Fibroblast of skin of left quadriceps (primary cell): ENCODE results near the gene NUDT16.
A peak's percentile ranks its signal among the peaks of the same experiment; 100 is the strongest.

Experiments used
- DNase-seq, 2 experiments: peaks; one replicate each; pipeline ENCODE4 v3.0.0-alpha.2; 2013; ENCODE audit warnings: low read depth in 2 of 2

Gene NUDT16

DNA sequence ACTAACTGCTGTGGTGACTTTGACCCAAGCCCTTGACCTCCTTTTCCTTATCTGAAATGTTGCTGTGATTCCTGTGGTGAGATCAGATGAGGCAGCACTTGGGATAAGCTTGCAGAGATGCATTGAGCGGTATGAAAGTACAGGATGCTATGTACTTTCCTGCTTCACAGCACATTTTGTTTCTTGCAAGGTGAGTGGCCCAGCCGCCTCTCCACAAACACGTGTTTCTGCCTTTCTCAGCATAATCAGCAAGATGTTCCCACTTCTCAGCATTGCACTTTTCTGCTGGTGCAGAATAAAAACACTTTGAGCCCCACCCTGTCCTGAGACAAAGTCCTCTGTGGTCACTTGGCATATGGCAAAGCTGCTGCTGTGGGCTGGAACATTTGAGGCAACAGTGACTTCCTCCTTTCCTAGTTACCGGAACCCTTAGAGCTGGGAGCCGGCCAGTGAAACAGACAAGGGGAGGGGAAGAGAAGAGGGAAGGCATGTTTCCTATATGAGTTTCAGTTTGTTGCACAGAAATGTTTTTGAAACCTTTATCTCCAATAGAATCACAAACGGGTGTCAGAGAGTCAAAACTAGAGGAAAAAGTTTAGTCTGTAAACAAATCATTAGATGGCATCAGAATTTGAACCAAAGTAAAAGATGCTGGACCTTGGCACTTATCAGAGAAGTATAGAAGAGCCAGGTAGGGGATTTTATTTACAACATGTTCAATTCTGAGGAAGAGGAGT is 5.0 kb downstream of the NUDT16 start:
- no peak for DNase-seq

DNA sequence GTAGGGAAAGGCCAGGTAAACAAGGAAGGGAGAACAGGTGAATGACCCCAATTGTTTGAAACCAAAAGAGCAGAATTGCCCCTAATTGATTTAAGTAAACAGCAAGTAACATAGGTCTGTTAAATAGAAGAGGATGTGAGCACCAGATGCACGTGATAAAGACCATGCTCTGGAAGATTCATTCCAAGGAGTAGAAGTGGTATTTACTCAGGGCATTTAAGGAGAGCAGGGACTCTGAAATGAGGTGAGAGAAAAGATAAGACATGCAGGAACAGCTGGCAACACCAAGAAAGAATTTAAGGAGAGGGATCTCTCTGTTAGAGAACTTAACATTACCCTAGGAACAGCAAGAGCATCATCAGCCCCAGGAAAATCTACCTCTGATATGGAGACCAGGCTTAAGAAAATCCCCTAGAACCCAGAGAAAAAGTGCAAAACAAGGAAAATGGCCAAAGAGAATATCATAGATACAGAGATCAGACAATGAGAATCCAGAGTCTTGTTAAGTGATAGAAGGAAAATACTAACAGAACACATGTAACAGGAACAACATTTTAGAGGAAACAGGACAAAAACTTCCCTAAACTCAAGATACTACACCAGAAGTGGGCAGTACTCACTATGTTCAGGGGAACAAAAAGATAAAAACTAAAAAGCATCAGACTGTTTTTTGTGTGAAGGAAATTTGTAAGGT is 6.4 kb downstream of the NUDT16 start:
- DNase-seq, result no peak

DNA sequence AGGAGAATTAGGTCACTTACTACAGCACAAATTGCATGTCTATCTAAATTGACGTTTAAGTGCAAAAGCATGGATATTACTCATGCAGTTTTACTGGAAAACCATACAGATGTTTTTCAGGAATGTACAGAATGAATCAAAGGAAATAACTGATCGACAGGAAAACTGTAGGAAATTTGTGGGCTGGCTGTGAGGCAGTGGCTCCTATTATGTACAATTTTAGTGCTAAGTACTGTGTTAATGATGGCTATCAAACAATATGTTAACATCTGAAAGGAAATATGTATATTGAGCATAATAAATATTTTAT is 6.9 kb downstream of the NUDT16 start:
- peak; percentile 18 to 22 for DNase-seq

DNA sequence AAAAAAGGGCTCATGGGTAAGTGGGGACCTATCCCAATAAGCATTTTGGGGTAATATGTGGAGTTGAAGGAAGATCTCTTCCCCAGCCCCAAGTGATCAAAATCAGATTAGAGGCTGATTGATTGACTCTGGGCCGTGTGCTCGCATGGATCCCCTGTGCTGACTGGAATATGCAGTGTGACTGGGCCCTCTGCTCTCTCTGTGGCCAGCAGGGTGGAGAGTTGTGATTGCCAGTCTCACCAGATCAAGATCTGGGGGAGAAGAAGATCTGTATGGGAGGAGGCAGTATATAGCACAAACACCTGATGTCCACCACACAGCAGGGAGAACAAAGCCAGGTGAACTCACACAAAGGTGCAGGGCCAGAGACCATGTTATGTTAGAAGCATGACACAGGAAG is 8.8 kb downstream of the NUDT16 start:
- no peak for DNase-seq

DNA sequence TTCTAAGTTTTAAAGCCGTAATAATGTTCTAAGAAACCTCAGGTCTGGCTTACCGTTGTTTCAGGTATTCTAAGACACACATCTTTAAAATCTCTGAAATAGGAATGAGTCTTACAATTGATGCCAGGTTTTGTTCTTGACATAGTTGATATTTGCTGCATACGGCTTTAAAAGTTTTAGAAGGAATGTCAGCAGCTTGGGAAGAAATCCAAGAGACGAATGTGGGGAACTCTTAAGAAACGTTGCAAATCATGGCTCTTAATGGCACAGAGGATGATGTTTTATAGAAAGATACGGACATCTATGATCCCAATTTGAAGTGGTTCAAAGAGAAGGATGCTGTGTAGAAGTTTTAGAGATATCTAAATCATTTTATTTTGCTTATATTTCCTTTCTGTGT is 11.5 kb downstream of the NUDT16 start:
- DNase-seq, result no peak

DNA sequence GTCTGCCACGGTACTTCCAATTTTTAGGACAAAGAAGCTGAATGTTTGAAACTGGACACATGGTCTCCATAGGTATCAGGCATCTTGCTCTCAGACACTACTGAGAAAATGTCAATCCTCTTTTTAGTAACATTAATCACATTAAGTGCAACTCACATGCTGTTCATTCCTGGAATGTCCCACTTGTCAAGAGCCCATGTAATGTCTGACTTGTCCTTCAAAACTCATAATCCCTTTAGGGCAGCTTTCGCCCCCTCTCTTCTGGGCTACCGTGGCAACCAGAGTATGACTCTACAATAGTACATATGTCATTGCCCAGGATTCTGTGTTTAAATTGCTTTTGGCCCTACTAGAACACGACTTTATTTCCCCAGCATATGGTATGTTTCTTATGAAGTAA is 12.3 kb downstream of the NUDT16 start:
- no peak for DNase-seq

DNA sequence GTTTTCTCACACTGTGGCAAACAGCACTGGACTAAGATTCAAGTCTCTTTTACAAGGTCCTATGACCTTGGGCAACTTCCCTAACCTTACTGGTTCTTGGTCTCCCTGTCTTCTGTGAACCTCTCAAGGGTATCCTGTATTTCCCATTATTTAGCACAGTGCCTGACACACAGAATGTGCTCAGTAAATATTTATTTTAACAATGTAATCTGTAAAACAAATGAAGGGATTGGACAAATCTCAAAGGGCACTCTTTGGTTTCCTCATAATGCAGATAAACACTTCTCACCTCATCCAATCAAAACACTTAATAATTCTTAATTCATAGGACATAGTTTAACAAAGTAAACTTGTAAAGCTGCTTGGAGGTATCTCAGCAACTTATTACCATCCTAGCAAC is 12.8 kb downstream of the NUDT16 start:
- no peak for DNase-seq

DNA sequence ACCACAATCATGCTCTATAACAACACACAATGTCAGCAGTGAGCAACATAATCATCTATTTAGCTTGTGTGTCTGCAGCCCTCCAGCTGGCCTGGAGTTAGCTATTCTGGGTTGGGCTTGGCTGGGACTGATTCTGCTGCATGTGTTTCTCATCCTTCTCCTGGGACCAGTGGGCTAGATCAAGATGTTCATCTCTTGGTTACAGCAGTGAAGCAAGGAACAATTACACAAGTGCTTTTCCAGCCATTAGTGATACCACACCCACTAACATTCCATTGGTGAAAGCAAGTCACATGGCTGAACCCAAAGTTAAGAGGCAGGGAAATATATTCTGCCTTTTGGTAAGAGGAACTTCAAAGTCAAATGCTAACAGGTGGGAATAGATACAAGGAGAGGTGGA is 14.6 kb downstream of the NUDT16 start:
- DNase-seq, result peak; percentile 33 to 34

DNA sequence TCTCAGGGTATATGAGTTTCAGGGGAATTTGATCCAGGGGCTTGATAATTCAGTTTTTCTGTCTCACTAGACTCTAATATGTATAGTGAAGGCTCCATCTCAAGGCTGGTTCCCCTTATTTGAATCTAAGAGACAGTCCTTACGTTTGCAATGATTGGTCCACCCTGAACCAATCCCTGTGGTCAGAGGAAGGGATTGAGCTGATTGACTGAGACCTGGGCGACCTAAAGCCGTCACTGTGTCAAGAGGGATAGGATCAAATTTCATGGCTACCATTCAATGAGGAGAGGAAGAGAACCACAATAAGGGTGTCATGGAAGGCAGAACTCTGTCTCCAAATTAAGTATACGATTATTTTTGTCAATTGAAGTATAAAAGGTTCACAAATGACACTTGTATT is 16.3 kb downstream of the NUDT16 start:
- no peak for DNase-seq

DNA sequence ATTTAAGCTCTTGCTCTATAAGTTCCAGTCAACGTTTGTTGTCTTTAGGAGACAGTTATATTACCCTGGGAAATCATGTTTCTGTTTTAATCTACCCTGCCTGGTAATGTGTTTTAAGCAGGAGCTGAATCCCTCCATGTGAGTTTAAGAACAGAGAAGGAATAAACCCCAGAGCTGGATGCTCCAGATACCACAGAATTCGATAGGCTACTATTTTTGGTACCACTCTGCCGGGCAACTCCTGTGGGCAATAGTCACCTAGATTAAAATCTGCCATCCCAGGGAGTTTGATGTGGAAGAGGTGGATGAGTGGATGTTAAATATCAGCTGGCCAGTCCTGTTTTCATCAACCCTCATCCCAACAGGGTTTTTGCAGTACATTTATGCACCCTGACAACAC is 20.4 kb downstream of the NUDT16 start:
- no peak for DNase-seq

DNA sequence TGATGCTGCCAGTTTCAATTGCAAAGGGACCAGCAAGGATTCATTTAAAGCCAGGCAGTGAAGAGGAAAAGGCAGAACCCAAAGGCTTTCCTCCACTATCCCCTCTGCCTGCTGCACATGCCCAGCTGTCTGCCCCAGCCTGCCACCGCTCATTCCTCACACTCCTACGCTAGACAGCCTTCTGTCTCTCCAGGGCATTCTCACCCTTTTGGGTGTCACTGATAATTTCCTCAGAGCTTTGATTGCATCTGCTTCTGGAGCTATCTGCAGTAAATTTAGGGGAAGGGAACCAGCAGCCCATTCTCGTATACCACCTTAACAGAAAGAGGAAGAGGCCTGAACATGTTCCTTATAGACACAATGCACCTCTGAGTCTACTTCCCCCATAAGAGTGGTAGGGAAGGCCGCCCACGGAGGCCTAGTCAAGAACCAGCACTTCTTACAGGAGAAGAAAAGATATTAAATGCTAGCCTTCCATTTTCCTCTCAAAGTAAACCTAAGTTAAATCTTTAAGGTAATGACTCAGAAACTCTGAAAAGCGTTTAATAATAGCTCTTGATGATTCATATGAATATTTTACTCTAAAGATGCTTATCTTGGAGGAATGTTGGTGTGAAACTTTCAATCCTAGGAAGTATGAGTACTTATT is 20.9 kb downstream of the NUDT16 start:
- DNase-seq, result peak; percentile 20 to 24

DNA sequence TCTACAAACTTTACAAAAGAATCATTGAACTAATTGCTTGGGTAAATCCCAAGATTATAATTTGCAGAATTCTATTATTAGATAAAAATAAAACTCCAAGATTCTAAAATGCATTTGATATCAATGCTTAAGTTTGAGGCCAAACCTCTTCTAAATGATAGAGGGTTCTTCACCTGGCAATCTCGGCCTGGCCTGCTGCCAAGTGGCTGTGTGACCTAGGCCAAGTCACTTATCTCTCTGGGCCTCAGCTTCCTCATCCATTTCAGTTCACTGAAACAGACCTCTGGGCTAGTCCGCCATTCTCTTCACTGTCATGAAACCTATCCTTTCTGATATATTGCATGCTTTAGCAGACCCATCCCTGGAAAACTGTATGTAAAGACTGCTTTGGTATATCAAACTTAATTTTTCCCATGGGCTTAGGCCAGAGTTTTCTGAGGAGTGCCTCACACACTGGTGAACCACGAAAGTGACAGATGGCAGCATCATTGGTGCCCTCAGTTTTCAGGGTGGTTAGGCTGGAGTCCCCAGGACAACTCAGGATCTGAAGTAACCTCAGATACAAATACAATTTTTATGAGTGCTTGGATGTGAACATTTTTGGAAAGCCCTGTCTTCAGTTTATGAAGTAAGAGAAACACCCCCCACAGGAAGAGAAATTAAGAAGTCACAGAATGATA is 21.8 kb downstream of the NUDT16 start:
- DNase-seq, result no peak

DNA sequence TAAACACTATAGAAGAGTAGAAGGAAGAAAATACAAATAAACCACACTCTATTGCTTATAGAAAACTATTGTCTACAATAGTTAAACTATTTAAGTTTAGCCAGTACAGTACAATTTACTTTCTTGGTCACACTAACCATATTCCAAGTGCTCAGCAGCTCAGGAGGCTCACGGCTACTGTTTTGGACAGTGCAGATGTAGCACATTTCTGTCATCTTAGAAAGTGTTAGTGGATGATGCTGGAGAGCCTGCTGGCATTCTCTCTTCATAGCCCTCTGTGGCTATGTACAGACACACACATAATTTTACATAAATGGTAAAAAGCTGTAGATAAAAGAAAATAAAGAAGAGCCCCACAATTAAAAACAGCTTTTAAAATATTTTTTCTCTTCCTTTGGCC is 23.8 kb downstream of the NUDT16 start:
- DNase-seq, result no peak

DNA sequence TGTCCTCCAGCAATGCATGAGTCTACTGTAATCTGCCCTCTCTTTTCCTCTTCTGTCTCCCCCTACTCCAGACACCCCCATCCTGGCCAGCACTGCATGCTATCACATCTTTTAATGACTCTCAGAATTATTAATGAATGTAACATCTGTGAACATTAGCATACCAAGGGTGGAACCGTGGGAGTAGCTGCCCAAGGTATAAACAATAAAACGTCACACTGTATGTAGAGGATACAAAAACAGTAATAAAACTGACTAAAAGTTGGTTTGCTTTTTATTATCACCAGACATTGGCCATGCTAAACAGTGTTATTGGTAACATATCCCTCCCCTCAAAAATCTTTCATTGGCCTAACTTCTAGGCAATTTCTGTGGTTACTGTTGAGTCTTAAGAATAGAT is 24.7 kb downstream of the NUDT16 start:
- DNase-seq, result no peak

DNA sequence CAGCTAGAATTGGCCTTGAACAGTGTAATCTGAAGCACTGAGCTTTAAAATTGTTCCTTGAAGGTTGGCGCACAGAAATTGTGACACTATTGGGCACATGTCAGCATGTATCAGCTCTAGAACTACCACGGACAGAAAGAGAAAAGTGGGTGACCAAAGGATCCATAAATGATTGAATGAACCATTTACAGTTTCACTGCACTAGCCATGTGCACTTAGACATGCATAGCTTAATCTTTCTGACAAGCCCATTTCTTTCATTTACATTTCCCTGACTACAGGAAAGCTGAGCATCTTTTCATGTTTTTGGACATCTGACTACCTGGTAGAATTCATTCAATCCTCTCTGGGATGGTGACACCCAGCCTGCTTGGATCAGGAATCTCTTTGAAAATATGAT is 36.2 kb downstream of the NUDT16 start:
- DNase-seq, result no peak

DNA sequence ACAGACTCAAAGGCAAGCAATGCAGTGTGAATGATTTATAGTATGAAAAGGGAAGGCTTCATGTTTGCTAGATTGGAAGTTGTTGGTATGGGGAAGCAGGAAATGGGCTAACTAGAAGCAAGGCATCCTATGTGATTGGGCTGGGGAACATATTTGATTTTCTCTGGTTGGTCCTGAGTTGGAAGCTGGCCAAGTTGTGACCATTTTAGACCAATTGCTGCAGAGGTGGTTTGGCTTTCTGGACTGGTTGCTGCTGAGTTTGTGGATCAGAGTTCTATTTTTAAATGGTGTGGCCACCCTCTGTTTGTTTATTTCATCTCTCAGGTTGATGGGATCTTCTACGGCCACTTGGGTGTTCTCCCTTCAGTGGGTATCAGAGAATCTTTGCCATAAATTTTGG is 39.7 kb downstream of the NUDT16 start:
- DNase-seq, result no peak

DNA sequence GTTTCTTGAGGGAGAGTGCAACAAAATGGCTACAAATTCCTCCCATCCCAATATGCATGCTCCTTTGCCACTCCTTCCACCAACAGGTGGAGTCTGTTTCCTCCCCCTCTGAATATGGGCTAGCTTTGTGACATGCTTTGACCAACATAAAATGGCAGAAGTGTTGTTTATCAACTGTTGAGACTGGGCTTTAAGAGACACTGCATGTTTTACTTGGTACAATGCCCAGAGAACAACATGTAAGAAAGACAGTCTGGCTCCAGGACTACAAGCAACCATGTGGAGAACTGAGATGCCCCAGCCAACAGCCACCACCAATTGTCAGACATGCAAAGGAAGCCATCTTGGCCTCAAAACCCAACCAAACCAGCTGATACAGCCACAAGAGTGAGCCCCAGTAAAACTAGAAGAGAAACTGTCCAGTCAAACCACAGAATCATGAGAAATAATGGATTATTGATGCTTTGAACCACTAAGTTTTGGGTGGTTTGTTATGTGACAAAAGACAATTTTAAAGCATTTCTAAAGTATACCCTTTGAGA is 40.5 kb downstream of the NUDT16 start:
- DNase-seq, result no peak

DNA sequence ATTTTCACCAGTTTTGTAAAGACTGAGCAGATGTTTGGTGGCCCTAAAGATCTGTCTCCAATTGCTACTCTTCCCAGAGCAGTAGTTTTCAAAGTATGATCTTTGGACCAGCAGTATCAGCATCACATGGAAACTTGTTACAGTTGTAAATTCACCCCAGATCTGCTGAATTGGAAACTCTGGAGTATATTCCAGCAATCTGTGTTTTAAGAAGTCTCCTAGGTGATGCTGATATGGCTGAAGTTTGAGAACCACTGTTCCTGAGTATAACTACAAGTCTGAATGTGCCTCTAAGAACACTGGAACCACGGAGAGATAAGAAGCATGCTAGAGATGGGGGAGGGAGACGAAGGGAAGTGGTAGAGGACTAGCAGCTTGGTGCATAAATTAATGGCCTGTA is 45.7 kb downstream of the NUDT16 start:
- DNase-seq, result no peak

DNA sequence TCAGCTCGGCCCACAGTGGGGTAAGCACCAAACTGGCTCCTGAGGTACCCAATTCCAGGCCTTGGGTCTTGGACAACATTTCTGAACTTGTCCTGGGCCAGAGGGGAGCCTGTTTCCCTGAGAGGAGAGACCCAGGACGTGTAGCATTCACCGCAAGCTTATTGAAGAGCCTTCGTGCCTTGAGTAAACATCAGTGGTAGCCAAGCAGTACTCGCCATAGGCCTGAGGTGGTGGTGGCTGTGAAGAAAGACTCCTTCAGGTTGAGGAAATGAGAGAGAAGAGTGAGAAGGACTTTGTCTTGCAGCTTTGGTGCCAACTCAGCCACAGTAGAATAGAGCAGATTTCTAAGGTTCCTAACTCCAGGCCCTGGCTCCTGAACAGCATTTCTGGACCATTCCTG is 50.2 kb downstream of the NUDT16 start:
- DNase-seq, result no peak

DNA sequence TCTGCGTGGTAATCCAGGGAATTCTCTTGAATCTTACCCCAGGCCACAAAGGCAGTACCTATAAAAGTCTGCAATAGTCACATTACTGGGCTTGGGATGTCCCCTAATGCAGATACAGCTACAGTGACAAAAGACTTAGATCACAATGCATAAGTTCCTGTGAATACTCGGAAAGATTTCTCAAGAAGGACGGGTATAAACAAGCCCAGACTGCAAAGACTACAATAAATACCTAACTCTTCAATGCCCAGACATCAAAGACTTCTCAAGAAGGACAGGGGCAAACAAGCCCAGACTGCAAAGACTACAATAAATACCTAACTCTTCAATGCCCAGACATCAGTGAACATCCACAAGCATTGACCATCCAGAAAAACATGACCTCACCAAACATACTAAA is 50.9 kb downstream of the NUDT16 start:
- DNase-seq, result no peak

DNA sequence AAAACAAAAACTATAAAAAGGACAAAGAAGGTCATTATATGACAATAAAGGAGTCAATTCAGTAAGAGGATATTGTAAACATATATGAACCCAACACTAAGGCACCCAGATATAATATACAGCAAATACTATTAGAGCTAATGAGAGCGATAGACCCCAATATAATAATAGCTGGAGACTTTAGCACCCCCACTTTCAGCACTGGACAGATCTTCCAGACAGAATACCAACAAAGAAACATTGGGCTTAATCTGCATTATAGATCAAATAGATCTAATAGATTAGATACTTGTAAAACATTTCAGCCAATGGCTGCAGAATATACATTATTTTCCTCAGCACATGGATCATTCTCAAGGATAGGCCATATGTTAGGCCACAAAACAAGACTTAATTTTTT is 53.4 kb downstream of the NUDT16 start:
- no peak for DNase-seq
